NCI-H1092 (cell line): ENCODE data around the gene PRKCH.

Source experiments
- DNase-seq: peaks from one replicate; lab custom pipeline; 2025; lab: John Stamatoyannopoulos, UW

Gene PRKCH

GRCh38 chr14:61569308-61569707, 247.9 kb downstream of the PRKCH start:
- DNase-seq, result no peak

- DNase-seq, result no peak
Measured at GRCh38 chr14:61569812-61570548, 248.6 kb downstream of the PRKCH start.

DNA sequence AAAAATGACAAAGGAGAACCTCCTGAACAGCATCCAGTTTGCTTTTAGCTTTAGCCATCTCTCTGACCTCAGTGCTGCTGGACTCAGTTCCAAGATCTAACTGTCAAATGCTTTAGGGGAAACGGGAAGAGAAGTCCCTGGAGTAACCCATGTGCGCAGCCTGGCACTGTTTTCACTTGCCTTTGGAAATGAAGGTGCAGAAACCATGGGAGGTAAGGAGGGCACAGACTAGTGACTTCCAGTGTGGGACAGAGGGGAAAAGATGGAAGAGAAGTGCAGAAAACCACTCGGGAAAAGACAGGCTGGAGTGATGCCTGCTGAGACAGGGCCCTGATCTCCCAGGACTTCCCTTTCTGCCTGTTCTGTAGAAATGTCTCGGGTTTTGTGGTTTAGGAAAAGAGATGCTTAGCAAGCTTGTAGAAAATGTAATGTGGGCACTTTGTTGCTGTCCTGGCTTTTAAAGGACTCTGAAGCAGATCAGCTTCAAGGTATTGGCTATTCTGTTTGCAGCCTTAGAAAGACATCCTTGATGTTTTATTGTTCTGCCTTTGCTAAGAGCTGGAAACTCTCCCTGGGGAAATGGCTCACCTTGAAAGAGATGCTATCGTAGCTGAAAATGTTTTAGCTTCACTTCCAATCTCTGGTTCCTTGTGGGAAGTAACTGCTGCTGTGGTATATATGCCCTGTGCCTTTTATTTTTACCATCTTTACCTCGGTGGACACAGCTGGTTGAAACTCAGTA, 249.3 kb downstream of the PRKCH start:
- DNase-seq, result no peak

GRCh38 chr14:61571917-61572316, 250.5 kb downstream of the PRKCH start:
- no peak for DNase-seq

DNA sequence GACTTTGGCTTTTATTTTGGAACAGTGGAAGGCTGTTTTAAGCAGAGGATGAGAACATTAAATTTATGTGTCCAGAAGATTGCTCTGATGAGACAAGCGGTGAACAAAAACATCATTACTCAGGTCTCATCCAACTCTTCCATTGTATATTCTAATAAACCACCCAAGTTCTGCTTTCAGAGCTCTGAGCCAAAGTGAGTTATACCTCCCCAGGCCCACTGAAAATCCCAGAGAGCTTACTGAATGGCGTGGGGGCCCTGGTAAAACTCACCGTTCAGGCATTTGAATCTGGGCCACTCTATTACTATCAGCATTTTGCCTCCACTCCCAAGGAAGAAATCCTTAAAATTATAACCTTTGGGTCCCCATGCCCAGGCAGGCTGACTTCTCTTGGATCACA, 251.9 kb downstream of the PRKCH start:
- no peak for DNase-seq

- no peak for DNase-seq
Measured at GRCh38 chr14:61573748-61574513, 252.6 kb downstream of the PRKCH start.

DNA sequence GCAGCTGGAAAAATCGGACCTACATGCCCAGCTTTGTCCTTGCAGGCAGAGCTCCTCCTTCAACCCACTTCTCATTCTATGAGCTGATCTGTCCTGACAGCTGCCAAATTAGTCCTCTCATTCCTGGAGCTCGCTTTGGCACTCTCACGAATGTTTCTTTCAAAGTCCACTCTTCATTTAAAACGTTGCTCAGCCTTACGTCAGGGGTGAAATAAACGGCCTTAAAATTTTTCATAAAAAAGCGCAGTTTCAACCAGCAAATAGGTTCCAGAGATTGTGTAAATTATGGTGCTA, 253.1 kb downstream of the PRKCH start:
- no peak for DNase-seq

- DNase-seq, result no peak
Measured at GRCh38 chr14:61575126-61575525, 253.7 kb downstream of the PRKCH start.

GRCh38 chr14:61575551-61576150, 254.3 kb downstream of the PRKCH start:
- no peak for DNase-seq

DNA sequence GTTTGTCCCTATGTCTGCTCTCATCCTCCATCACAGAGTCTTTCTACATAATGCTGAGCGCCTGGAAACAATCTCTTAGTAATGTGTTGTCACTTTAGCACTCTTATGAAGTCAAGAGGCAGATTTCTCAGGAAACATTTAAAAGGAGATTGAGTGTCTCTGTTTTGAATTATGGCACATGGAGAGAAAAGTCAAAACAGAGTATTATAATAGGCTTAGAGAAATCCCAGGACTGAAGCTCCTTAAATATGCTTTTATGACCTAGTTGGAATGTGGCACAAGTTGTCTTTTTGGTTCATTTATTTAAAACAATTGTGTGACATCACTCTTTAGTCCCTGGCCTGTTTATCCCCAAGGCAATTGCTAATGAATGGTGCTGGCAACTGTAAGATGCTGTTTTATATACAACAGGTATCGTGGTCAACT, 256.1 kb downstream of the PRKCH start:
- no peak for DNase-seq

DNA sequence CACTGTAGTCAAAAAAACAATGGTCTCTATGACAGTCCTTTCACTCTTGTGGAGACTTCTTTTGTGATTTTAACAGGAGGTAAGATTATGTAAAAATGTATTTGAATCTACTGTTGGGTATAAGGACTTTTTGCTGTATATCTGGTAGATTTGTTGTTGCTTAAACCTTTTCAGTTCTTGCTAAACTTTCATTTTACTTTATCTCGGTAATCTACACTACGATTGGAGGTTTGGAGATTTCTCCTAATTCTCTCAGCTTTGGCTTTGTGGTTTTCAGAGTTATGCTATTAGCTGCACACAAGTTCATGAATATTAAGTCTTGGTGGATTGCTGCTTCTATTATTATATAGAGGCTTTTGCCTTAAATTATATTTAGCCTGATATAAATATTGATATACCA, 257.4 kb downstream of the PRKCH start:
- DNase-seq, result no peak

DNA sequence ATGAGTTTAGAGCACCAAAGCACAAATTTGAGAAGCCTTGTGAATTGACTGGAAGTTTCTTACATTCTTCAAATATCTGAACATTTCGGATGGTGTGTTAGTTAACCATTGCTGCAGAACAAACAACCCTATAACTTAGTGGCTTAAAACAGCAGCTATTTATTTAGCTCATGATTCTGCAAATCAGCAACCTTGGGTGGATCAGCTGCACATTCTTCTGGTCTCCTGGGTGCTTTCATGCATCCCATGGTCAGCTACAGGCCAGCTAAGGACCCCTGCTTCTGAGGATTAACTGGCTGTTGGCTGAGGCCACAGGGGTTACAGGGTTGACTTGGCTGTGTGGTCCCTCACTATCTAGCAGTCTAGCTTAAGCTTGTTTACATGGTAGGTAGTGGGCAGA, 260.0 kb downstream of the PRKCH start:
- DNase-seq, result no peak

DNA sequence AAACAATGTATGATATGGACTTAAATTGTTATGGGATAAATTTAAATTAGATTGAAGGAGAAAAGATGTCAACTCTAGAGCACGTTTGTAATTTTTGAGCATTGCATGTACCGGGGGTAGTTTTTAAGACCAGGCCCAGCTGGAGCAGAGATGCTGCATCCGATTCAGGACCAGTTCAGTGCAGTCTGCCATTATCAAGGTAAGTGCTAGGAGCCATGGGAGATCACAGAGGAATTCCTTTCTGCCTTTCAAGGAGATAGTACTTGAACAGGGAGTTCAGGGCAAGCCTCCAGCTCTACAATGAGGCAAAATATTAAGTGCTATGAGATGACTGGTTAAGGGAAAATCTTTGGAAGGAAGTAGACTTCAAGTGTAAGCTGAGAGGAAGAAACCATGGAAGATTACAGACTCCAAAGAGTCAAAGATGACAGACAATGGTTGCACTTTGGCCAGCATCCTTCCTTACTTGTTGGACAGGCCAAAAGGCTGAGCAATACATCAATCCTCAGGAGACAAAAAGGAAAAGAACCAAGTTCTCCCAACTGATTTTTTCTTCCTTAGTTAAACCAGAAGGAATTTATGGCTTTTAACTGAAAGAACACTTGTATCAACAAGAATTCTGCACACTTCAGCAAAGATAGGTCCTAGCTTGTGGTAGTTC, 260.7 kb downstream of the PRKCH start:
- no peak for DNase-seq

GRCh38 chr14:61582815-61583214, 261.4 kb downstream of the PRKCH start:
- no peak for DNase-seq

- no peak for DNase-seq
Measured at GRCh38 chr14:61584331-61584741, 263.0 kb downstream of the PRKCH start.

DNA sequence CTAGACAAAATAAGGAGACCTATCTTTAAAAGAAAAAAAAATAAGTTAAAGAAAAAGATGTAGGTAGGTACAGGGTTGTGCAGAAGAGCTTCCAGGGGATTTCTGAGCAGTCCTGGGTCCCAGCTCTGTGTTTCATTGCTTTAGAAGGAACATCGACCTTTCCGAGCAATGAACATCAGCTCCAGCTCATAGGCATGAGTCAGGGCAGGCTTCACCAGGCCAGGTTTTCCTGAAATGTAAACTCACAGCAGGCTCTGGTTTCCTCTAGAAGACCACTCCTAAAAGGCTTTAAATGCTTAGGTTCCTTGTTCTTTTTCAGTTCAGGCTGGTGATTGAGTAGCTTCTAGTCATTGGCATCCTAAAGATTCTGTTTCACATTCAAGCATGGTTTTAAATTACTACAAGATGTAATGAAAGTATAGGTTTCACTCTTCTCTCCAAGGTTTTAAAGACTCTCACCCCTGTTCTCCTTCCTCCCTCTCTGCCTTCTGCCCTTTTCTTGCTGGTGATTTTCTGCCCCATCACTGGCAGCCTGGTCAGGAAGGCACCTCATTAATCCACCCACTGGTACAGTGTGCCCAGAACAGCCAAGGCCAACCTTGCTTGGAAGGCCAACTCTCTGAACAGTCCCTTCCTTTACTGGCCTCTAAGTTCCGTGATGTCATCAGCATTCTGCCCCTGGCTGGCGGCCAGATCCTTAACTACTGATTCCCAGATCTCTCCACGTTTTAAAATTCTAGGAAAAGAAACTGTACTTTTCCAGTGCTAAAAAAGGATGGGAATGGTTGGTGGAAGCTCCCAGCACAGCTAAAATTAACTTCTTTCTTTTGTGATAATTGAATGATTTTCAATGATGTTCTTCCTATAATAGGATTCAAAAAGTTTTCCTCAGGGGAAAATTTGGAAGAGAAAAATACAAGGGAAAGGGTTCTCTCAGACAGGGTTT, 264.5 kb downstream of the PRKCH start:
- no peak for DNase-seq

DNA sequence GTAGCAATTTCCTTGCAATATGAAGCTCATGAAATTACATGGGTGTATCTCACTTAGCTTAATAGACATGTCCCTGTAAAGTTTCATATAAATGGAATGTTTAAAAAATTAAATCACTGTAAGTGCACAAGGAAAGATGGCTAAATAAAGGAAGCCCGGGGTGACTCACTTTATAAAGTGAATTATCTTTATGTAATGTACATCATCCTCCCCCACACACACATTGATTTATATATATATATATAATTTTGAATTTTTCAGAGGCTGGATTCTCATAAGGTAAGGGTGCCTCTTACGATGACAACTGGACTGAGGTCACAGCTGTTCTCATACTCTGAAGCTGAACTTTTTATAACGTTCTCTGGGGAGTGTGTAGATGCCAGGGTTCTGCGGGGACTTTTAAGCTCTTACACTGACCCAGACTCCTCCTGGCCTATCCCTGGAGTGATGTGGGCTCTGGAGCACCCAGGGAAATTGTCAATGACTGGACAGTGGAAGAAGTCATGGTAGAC, 265.2 kb downstream of the PRKCH start:
- no peak for DNase-seq

- no peak for DNase-seq
Measured at GRCh38 chr14:61587081-61587713, 265.8 kb downstream of the PRKCH start.

GRCh38 chr14:61588419-61588901, 267.1 kb downstream of the PRKCH start:
- DNase-seq, result no peak
